Fibroblast of skin of right biceps (primary cell): ENCODE data around the gene LRP3.
"Not testable (repeated sequence)": the region's sequence is repeated elsewhere in the genome, so short reads cannot be mapped to it uniquely, and the experiment has no call there.

Experiments
- DNase-seq: peaks from one replicate; pipeline ENCODE4 v3.0.0-alpha.2; 2013

The LRP3 gene, protein sequence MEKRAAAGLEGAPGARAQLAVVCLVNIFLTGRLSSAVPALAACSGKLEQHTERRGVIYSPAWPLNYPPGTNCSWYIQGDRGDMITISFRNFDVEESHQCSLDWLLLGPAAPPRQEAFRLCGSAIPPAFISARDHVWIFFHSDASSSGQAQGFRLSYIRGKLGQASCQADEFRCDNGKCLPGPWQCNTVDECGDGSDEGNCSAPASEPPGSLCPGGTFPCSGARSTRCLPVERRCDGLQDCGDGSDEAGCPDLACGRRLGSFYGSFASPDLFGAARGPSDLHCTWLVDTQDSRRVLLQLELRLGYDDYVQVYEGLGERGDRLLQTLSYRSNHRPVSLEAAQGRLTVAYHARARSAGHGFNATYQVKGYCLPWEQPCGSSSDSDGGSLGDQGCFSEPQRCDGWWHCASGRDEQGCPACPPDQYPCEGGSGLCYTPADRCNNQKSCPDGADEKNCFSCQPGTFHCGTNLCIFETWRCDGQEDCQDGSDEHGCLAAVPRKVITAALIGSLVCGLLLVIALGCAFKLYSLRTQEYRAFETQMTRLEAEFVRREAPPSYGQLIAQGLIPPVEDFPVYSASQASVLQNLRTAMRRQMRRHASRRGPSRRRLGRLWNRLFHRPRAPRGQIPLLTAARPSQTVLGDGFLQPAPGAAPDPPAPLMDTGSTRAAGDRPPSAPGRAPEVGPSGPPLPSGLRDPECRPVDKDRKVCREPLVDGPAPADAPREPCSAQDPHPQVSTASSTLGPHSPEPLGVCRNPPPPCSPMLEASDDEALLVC

DNA sequence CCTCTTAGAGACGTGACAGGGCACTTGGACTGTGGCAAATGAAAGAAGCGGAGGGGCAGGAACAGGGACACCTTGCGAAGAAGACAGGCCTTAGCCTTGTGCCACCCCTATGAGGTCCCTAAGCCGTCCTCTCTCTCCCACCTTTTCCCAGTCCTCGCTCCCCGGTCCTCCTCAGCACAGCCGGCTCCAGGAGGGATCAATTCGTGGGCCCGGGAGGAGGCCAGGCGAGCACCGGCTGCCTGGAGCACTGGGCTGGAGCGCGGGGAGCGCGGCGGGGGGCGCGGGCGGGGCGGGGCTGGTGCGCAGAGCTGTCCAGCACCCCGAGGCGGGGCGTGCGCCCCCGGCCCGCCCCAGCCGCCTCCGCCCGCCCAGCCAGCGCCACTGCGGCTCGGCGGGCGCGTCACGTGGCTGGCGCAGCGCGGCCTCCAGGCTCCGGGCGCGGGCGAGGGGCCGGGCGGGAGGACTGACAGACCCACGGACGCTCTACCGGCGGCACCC, at the start of gene LRP3:
LRP3 (plus strand) TSS at position 466 of the 498 bp plus-strand sequence. CDS start 456 bp downstream, outside the sequence.
- DNase-seq: peak; percentile 50

DNA sequence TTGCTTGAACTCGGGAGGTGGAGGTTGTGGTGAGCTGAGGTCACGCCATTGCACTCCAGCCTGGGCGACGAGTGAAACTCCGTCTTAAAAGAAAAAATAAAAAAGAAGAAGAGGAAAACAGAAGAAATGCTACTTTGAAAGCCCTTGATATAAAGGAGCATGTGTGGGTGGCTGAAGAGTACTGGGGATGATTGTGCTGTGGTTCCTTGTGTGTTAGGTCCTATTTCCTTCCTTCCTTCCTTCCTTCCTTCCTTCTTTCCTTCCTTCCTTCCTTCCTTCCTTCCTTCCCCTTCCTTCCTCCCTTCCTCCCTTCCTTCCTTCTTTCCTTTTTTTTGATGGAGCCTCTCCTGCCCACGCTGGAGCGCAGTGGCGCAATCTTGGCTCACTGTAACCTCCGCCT, 47.9 kb upstream of the LRP3 start:
- DNase-seq: no peak

DNA sequence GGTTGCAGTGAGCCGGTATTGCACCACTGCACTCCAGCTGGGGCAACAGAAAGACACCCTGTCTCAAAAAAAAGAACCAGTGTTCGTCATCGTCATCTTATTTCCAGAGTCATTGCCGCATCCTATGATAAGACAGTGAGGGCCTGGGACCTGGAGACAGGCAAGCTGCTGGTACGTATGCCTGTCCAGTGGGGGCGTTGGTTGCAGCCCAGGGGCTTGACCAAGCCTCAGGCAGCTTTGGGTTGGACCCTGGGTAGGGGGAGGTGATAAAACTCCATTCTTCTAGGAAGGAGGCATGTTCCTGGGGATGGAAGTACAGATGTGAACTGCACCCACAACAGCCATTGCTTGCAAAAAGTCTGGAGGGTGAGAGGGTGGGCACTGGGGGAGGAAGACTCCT, 46.6 kb upstream of the LRP3 start:
- no peak for DNase-seq

DNA sequence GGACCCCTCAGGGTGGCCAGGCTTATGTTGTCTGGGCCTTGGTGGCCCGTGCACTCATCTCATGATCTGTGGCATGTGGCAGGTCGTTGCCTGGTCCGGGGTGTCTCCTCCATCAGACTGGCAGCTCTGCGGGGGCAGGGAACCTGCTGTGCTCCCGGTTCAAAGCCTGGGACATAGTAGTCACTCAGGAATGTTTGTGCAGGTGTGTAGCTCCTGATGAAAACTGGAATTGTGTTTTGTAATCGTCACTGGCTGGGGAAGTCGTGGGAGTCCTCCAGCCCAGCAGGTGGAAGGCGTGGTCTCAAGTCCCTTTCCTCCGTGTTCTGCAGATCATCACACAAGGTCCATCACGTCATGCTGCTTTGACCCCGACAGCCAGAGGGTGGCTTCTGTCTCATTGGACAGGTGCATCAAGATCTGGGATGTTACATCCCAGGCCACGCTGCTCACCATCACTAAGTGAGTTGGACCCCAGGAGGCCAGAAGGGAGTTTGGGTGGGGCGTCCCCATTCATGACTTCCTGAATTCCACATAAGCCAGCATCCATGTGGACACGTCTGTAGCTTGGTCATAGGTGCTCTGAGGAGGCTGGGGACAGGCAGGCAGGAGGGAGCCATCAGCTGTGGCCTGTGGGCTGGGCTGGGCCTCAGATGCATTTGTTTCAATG, 43.1 kb upstream of the LRP3 start:
- no peak for DNase-seq

DNA sequence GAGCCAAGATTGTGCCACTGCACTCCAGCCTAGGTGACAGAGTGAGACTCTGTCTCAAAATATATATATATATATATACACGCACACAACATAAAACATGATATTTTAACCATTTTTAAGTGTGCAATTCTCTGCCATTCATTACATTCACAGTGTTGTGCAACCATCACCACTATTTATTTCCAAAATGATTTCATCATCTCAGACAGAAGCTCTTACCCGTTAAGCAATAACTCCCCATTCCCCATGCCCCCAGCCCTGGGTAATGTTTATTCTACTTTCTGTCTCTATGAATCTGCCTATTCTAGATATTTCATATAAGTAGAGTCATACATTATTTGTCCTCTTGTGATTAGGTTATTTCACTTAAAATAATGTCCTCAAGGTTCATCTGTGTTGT, 42.0 kb upstream of the LRP3 start:
- no peak for DNase-seq

DNA sequence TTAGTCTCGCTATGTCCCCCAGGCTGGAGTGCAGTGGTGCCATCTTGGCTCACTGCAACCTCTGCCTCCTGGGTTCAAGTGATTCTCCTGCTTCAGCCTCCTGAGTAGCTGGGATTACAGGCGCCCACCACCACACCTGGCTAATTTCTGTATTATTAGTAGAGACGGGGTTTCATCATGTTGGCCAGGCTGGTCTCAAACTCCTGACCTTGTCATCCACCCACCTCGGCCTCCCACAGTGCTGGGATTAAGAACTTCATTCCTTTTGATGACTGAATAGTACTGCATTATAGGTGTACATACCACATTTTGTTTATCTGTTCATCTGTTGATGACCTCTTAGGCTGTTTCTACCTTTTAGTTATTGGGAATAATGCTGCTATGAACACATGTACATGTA, 41.5 kb upstream of the LRP3 start:
- DNase-seq: not testable (repeated sequence)

DNA sequence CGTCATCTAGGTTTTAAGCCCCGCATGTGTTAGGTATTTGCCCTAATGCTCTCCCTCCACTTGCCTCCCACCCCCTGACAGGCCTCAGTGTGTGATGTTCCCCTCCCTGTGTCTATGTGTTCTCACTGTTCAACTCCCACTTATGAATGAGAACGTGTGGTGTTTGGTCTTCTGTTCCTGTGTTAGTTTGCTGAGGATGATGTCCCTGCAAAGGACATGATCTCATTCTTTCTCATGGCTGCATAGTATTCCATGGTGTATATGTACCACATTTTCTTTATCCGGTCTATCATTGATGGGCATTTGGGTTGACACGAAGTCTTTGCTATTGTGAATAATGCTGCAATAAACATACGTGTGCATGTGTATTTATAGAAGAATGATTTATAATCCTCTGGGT, 39.8 kb upstream of the LRP3 start:
- not testable (repeated sequence) for DNase-seq

DNA sequence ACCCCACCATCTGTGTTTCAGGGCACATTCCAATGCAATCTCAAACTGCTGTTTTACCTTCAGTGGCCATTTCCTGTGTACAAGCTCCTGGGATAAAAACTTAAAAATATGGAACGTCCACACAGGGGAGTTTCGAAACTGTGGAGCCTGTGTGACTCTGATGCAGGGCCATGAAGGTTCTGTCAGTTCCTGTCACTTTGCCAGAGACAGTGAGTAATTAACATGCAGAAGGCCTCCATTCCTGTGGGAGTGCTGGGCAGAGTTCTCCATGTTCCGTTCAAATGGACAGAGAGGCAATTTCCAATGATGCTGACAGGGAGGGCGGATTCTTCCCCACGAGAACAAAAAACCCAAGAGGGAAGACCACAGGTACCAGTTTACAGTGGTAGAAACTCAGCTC, 37.8 kb upstream of the LRP3 start:
- peak; percentile 61 for DNase-seq

DNA sequence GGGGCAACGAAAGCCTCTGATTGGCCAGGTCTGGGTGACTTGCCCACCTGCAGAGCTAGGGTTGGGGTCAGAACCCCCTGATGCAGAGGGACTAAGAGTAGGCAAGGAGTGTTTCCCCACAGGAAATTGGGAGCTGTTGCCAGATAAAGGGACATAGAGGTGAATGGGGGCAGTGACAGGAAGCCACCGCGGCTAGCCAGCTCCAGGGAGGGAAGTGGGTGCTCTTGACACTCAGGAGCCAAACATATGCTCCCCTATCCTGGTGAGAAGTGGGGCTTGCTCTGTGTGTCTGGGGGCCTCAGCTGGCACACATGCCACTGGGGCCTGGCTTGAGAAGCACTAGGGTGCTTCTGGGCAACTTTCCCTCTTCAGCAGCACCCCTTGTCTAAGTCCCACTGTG, 36.2 kb upstream of the LRP3 start:
- DNase-seq: no peak

DNA sequence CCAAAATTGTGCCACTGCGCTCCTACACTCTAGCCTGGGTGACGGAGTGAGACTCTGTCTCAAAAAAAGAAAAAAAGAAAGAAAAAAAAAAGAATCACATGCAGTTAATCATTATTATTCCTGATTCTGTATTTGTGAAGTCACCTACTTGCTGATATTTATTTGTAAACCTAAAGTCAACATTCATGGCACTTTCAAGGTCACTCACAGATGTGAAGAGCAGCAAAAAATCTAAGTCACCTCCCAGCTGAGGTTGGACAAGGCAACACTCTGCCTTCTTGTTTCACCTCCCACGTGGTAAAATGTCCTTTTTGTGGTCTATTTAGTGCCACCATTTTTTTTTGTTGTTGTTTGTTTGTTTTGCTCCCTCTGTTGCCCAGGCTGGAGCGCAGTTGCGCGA, 35.8 kb upstream of the LRP3 start:
- no peak for DNase-seq

DNA sequence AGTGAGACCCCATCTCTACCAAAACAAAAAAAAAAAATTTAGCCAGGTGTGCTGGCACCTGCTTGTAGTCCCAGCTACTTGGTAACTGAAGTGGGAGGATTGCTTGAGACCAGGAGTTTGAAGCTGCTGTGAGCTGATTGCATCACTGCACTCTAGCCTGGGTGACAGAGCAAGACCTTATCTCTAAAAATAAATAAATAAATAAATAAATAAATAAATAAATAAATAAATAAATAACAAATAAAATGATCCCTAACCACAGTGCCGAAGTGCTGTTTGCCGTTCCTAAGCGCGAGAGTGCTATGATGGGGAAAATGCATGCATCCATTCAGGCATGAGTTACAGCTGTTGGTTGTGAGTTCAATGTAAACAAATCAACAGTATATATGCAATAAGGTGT, 35.0 kb upstream of the LRP3 start:
- DNase-seq: no peak

DNA sequence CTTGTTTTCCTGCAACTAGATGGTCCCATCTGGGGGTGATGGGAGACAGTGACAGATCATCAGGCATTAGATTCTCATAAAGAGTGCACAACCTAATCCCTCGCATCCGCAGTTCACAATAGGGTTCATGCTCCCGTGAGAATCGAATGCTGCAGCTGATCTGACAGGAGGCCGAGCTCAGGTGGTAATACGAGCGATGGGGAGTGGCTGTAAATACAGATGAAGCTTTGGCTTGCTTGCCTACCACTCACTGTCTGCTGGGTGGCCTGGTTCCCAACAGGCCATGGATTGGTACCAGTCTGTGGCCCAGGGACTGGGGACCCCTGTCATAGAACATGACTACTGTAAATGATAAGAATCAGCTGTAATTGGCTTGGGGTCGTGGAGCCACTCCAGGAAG, 34.2 kb upstream of the LRP3 start:
- DNase-seq: no peak

DNA sequence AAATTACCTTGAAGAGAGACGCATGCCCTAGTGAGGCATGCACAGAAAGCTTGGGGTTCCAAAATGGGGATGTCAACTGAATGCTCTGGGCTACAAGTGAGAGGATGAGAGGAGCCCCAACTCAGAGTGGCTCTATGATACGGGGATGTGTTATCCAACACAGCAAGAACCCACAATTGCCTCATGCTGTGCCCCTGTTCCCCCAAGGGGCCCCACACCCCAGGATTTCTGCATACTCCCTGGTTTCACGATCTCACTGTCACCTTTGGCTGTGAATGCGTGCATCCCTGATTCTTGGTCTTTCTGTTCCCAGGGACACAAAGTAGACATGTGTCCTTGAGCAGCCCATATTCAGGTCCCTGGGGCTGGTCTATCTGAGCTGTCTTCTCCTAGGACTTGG, 32.9 kb upstream of the LRP3 start:
- no peak for DNase-seq

DNA sequence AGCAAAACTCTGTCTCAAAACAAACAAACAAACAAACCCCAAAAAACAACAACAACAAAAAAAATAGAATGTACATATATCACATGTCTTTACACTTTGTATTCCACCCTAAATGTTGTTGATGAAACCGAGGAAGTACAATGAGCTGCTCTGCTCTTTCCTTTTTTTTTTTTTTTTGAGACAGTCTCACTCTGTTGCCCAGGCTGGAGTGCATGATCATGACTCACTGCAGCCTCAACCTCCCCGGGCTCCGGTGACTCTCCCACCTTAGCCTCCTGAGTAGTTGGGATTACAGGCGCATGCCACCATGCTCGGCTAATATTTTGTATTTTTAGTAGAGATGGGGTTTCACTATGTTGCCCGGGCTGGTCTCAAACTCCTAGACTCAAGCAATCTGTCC, 30.6 kb upstream of the LRP3 start:
- no peak for DNase-seq

DNA sequence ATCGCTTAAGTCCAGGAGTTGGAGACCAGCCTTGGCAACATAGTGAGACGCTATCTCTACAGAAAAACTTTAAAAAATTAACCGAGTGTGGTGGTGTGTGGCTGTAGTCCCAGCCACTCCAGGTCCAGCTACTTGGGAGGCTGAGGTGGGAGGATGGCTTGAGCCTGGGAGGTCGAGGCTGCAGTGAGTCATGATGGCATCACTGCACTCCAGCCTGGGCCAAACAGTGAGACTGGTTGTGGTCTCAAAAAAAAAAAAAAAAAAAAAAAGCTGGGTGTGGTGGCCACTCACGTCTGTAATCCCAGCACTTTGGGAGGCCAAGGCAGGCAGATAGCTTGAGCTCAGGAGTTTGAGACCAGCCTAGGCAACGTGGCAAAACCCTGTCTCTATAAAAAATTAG, 28.1 kb upstream of the LRP3 start:
- not testable (repeated sequence) for DNase-seq

DNA sequence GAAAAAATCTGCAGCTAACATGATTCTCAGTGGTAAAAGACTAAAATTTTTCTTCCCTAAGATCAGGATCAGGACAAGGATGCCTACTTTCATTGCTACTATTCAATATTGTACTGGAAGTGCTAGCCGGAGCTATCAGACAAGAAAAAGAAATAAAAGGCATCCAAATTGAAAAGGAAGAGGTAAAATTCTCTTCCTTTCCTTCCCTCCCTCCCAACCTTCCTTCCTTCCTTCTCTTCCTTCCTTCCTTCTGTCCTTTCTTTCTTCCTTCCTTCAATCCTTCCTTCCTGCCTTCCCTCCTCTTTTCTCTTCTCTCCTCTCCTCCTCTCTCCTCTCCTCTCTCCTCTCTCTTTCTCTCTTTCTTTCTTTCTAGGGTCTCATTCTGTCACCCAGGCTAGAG, 26.7 kb upstream of the LRP3 start:
- DNase-seq: no peak

DNA sequence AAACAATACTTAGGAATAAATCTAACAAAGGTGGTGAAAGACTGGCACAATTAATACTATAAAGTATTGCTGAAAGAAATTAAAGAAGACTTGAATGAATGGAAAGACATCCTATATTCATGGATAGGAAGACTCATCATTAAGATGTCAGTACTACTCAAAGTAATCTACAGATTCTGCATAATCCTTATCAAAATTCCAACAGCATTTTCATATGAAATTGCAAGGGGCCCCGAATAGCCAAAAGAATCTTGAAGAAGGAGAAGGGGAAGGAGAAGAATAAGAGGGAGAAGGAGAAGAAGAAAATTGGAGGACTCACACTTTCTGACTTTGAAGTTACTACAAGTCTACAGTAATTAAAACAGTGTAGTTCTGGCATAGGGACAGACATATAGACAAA, 25.6 kb upstream of the LRP3 start:
- no peak for DNase-seq

DNA sequence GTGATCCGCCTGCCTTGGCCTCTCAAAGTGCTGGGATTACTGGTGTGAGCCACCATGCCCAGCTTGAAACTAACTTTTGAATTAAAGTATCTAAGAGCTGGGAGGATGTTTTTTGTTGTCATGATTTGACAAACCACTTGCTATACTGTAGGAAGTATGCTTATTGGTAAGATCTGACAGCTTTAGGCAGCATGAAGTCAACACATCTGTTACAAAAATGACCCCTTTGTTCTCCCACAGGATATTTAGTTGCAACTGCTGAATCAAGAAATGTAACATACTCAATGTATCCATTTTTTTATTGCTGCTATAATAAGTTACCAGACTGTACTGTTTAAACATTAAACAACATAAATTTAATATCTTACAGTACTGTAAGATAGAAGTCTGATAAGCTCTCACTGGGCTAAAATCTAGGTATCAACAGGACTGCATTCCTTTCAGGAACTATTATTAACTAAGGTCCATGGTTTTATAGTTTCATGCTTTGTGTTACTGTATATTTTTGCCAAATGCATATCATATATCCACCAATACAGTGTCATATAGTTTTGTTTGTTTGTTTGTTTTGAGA, 22.8 kb upstream of the LRP3 start:
- DNase-seq: no peak

DNA sequence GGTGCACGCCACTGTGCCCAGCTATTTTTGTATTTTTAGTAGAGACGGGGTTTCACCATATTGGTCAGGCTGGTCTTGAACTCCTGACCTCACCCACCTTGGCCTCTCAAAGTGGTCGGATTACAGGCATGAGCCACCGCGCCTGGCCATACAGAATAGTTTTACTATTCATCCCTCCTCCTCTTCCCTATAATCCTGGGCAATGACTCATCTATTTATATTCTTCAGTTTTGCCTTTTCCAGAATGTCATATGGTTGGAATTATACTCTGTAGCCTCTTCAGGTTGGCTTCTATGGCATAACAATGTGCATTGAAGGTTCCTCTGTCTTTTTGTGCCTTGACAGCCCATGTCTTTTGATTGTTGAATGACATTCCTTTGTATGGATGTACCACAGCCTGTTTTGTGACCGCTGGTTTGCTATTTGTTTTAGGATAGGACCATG, 22.2 kb upstream of the LRP3 start:
- DNase-seq: peak; percentile 71

DNA sequence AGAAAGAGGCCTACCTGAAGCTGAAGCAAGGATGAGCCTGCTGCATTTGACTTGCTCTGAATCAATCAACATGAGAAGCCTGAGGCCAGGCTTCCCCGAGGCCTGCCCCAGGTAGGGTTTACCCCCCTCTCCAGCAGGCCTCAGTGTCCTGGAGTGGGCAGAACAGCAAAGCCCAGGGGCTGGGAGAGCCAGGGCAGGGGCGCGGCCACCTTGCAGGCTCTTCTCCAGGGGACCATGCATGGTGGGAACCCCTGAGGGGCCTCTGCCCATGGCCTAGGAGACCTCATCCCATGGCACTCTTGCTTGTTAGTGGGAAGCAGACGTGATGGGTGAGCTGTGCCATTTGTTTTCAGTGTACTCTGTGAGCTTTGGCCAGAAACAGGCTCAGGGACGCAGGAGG, 19.9 kb upstream of the LRP3 start:
- no peak for DNase-seq

DNA sequence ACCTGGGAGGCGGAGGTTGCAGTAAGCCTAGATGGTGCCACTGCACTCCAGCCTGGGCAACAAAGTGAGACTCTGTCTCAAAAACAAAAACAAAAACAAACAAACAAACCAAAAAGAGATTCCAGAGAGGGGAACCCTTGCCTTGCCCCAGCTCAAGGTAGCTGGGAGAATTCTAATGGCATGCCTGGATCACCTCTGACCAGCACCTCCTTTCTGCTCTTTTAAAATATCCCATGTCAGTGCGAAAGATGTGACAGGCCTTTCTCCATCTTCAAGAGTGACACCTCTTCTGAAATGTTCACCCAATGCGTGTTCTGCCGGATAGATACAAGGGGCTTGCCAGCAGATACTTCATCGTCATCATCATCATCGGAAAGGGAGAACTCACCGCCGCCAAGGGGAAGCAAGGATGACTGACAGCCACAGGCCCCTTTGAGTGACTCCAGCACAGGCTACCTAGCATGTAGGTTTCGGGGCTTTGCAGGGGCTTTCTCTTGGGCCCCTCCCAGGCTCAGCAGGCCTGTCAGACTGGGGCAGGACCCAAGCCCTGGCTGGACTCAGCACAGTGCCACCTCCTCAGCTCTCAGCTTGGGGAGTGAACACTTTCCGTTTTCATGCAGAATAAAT, 18.9 kb upstream of the LRP3 start:
- DNase-seq: no peak

DNA sequence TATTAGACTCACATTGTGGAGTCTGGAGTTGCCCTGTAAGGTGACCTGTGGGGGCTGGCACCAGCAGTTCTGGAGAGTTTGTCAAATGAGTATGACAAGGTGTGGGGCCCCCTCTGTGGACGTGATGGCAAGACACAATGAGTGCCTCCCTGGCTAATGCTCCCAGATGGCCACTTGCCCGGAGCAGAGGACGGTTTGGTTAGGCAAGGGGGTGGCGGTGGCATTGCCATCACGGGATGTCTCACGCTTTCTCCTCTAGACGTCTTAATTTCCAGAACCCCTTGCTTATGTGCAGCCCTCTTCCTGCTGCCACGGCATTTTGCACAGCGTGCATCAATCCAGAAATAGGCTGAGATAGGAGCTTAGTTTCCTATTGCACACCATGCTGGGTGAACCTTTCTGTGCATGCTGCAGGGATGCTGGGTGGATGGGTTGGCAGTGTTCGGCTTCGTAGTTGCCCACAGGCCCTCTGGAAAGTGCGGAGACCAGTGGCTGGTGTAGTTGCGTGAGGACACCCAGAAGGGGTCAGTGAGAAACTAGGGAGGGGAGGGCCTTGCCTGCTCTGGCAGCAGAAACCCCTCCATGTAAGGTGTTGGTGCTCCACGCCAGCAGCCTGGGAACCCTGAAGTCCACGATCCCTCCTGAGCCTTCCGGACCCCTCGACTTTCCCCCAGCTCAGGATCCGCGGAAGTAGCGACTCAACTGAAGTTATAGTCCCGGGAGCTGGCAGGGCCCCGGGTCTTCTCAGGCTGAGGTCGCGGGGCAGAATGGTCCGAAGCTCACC, 18.1 kb upstream of the LRP3 start:
- DNase-seq: peak; percentile 30
